Measurements from ENCODE around the gene RANBP9. TPM values are rescaled to one million over a fixed set of nuclear protein-coding genes. Genes with fewer than 3 reads are reported as not detected.

RANBP9 gene
- total and polyA plus RNA-seq, 2 of the 13 experiments (the other 11 are each of a cell fraction or from before 2014, with no cell fraction given): 26.6 to 30.6 TPM

DNA sequence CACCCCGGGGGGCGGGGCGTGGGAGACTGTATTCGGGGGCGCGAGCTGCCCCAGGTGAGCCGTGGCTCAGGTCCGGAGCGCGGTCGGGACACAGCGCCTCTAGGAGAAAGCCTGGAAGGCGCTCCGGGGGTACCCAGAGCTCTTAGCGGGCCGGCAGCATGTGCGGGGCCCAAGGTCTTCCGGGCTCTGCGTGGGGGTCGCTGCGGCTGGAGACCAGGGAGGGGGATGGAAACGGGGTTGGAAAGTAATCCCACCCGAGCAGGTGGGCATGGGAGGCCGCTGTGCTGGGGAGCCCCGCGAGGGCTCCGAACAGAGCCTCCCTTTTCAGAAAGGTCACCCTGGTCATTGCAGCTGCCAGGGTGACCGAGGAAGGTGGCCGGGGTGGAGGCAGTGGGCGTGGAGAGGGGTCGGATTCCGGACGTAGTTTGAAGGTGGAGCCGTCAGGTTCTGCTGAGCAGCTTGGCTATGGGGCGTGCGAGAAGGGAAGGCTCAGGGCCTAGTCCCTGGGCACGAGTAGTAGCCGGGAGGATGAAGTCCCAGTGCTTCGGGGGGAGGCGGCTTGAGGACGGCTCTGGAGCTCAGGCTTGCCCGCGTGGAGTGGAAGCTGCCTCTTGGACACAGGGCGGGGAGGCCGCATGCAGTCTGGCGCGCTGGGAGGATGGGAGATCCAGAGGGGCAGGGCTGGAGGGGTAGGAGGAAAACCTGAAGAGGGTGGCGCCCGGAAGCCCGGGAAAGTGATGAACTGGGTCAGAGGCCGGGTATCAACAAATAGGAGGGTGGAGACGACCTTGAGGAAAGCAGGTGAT lies 136.9 kb downstream of the RANBP9 start, which contains the start of gene SIRT5 (continued):
- TF ChIP-seq KAT8 (CRISPR knock-in tag; IDR thresholded peaks at IDR 0.05) (peak; percentile 86), TEAD2 (CRISPR knock-in tag; IDR thresholded peaks at IDR 0.05) (peak; percentile 72; the same call in 1 of the 2 replicates), RCOR2 (CRISPR knock-in tag; IDR thresholded peaks at IDR 0.05) (peak; percentile 55; the same call in 1 of the 2 replicates), STAT5B (CRISPR knock-in tag; IDR thresholded peaks at IDR 0.05) (no peak), FOXK1 (CRISPR knock-in tag; IDR thresholded peaks at IDR 0.05; ENCODE audit: borderline replicate concordance, low read depth) (peak; percentile 20; the same call in 1 of the 2 replicates), FIP1L1 (IDR thresholded peaks at IDR 0.05; ENCODE audit: borderline replicate concordance, insufficient read depth, low read depth, low read length) (no peak), ZNF12 (CRISPR knock-in tag; IDR thresholded peaks at IDR 0.05) (peak; percentile 50; the same call in 1 of the 2 replicates), ZNF775 (CRISPR knock-in tag; IDR thresholded peaks at IDR 0.05; ENCODE audit: borderline replicate concordance) (no peak), RORA (CRISPR knock-in tag; IDR thresholded peaks at IDR 0.05) (no peak; the same call in 1 of the 2 replicates), POLR2AphosphoS5 (IDR thresholded peaks at IDR 0.05; ENCODE audit: low read depth, low read length) (peak; percentile 83)
- TF ChIP-seq, protein P1, sequence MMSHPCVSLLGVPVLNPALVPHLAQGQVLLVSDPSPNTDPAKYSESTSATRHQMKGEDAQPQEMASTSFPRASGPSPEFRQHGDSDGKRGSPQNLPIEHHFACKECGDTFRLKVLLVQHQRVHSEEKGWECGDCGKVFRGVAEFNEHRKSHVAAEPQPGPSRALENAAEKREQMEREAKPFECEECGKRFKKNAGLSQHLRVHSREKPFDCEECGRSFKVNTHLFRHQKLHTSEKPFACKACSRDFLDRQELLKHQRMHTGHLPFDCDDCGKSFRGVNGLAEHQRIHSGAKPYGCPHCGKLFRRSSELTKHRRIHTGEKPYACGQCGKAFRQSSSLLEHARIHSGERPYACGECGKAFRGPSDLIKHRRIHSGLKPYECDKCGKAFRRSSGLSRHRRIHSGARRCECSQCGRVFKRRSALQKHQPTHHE (CRISPR knock-in tag; IDR thresholded peaks at IDR 0.05; ENCODE audit: borderline replicate concordance): peak; percentile 76; the same call in 1 of the 2 replicates
- TF ChIP-seq, protein P2, sequence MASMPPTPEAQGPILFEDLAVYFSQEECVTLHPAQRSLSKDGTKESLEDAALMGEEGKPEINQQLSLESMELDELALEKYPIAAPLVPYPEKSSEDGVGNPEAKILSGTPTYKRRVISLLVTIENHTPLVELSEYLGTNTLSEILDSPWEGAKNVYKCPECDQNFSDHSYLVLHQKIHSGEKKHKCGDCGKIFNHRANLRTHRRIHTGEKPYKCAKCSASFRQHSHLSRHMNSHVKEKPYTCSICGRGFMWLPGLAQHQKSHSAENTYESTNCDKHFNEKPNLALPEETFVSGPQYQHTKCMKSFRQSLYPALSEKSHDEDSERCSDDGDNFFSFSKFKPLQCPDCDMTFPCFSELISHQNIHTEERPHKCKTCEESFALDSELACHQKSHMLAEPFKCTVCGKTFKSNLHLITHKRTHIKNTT (CRISPR knock-in tag; IDR thresholded peaks at IDR 0.05): no peak
- TF ChIP-seq, protein P3, sequence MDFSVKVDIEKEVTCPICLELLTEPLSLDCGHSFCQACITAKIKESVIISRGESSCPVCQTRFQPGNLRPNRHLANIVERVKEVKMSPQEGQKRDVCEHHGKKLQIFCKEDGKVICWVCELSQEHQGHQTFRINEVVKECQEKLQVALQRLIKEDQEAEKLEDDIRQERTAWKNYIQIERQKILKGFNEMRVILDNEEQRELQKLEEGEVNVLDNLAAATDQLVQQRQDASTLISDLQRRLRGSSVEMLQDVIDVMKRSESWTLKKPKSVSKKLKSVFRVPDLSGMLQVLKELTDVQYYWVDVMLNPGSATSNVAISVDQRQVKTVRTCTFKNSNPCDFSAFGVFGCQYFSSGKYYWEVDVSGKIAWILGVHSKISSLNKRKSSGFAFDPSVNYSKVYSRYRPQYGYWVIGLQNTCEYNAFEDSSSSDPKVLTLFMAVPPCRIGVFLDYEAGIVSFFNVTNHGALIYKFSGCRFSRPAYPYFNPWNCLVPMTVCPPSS (IDR thresholded peaks at IDR 0.05): no peak
- TF ChIP-seq, protein P4, sequence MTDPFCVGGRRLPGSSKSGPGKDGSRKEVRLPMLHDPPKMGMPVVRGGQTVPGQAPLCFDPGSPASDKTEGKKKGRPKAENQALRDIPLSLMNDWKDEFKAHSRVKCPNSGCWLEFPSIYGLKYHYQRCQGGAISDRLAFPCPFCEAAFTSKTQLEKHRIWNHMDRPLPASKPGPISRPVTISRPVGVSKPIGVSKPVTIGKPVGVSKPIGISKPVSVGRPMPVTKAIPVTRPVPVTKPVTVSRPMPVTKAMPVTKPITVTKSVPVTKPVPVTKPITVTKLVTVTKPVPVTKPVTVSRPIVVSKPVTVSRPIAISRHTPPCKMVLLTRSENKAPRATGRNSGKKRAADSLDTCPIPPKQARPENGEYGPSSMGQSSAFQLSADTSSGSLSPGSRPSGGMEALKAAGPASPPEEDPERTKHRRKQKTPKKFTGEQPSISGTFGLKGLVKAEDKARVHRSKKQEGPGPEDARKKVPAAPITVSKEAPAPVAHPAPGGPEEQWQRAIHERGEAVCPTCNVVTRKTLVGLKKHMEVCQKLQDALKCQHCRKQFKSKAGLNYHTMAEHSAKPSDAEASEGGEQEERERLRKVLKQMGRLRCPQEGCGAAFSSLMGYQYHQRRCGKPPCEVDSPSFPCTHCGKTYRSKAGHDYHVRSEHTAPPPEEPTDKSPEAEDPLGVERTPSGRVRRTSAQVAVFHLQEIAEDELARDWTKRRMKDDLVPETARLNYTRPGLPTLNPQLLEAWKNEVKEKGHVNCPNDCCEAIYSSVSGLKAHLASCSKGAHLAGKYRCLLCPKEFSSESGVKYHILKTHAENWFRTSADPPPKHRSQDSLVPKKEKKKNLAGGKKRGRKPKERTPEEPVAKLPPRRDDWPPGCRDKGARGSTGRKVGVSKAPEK (CRISPR knock-in tag; IDR thresholded peaks at IDR 0.05; ENCODE audit: borderline replicate concordance): peak; percentile 97
- TF ChIP-seq, protein P5, sequence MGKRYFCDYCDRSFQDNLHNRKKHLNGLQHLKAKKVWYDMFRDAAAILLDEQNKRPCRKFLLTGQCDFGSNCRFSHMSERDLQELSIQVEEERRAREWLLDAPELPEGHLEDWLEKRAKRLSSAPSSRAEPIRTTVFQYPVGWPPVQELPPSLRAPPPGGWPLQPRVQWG (CRISPR knock-in tag; IDR thresholded peaks at IDR 0.05; ENCODE audit: borderline replicate concordance, low read depth): no peak
- TF ChIP-seq, protein P6, sequence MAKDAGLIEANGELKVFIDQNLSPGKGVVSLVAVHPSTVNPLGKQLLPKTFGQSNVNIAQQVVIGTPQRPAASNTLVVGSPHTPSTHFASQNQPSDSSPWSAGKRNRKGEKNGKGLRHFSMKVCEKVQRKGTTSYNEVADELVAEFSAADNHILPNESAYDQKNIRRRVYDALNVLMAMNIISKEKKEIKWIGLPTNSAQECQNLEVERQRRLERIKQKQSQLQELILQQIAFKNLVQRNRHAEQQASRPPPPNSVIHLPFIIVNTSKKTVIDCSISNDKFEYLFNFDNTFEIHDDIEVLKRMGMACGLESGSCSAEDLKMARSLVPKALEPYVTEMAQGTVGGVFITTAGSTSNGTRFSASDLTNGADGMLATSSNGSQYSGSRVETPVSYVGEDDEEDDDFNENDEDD (CRISPR knock-in tag; IDR thresholded peaks at IDR 0.05; ENCODE audit: borderline replicate concordance): peak; percentile 86
- TF ChIP-seq, protein P7, sequence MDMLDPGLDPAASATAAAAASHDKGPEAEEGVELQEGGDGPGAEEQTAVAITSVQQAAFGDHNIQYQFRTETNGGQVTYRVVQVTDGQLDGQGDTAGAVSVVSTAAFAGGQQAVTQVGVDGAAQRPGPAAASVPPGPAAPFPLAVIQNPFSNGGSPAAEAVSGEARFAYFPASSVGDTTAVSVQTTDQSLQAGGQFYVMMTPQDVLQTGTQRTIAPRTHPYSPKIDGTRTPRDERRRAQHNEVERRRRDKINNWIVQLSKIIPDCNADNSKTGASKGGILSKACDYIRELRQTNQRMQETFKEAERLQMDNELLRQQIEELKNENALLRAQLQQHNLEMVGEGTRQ (IDR thresholded peaks at IDR 0.05; ENCODE audit: low read depth, low read length): no peak
- TF ChIP-seq, protein P7 (CRISPR knock-in tag; IDR thresholded peaks at IDR 0.05; ENCODE audit: borderline replicate concordance): no peak
